ENCODE measurements around the gene PLCG1.

Gene PLCG1

GRCh38 chr20:41204304-41205265, 67.2 kb downstream of the PLCG1 start:
- Histone ChIP-seq H3K9ac (ENCODE audit: low read length) (no peak overlapping the region), H3K79me1 (ENCODE audit: low read length) (no peaks in the 10 kb centered on the region), H2BK120ac (ENCODE audit: low read depth, low read length) (no peak overlapping the region), H3K23ac (ENCODE audit: low read length) (no peak overlapping the region), H3K4me3 (ENCODE audit: low read length) (no peak overlapping the region), H4K8ac (ENCODE audit: low read depth, low read length) (no peak overlapping the region), H3K18ac (ENCODE audit: low read length) (no peak overlapping the region), H3K27me3 (ENCODE audit: insufficient read depth, low read length, poor library complexity) (no peaks in the 10 kb centered on the region), H3K4me1 (ENCODE audit: control insufficient read depth, low read depth, low read length) (no peaks in the 10 kb centered on the region), H2BK15ac (replicated peaks; ENCODE audit: low read depth) (no peak overlapping the region), H3K79me2 (ENCODE audit: control insufficient read depth, insufficient read depth, low read length) (no peaks in the 10 kb centered on the region), H3K56ac (ENCODE audit: low read length) (no peak overlapping the region), H4K5ac (ENCODE audit: low read length) (no peak overlapping the region), H2AK5ac (ENCODE audit: low read length) (no peak overlapping the region), H3K4me2 (ENCODE audit: low read length) (no peak overlapping the region), H3K36me3 (ENCODE audit: control insufficient read depth, insufficient read depth, low read length) (no peaks in the 10 kb centered on the region), H2BK5ac (ENCODE audit: low read length) (no peak overlapping the region), H3K4ac (ENCODE audit: low read depth, low read length) (no peak overlapping the region), H3K27ac (ENCODE audit: low read depth, low read length) (no peak overlapping the region)
- no peak for DNase-seq
- no CpG with 5 or more reads among the region's 8 CpGs for WGBS (ENCODE audit: extremely low coverage, insufficient coverage, low lambda C conversion rate)

- no peak overlapping the region for H3K56ac ChIP-seq (ENCODE audit: low read length)
- no peak overlapping the region for H3K27ac ChIP-seq (ENCODE audit: low read depth, low read length)
- H3K4me3 ChIP-seq (ENCODE audit: low read length), result no peak overlapping the region
- H4K8ac ChIP-seq (ENCODE audit: low read depth, low read length), result no peak overlapping the region
- no peak overlapping the region for H3K4me2 ChIP-seq (ENCODE audit: low read length)
- H2BK120ac ChIP-seq (ENCODE audit: low read depth, low read length), result no peak overlapping the region
- DNase-seq, result no peak
- H3K18ac ChIP-seq (ENCODE audit: low read length), result no peak overlapping the region
- no peaks in the 10 kb centered on the region for H3K79me2 ChIP-seq (ENCODE audit: control insufficient read depth, insufficient read depth, low read length)
- no peak overlapping the region for H4K5ac ChIP-seq (ENCODE audit: low read length)
- H2BK15ac ChIP-seq (replicated peaks; ENCODE audit: low read depth), result no peak overlapping the region
- no peaks in the 10 kb centered on the region for H3K4me1 ChIP-seq (ENCODE audit: control insufficient read depth, low read depth, low read length)
- no peaks in the 10 kb centered on the region for H3K79me1 ChIP-seq (ENCODE audit: low read length)
- H3K4ac ChIP-seq (ENCODE audit: low read depth, low read length), result no peak overlapping the region
- H3K23ac ChIP-seq (ENCODE audit: low read length), result no peak overlapping the region
- no peak overlapping the region for H2BK5ac ChIP-seq (ENCODE audit: low read length)
- H3K36me3 ChIP-seq (ENCODE audit: control insufficient read depth, insufficient read depth, low read length), result no peaks in the 10 kb centered on the region
- no peak overlapping the region for H3K9ac ChIP-seq (ENCODE audit: low read length)
- H3K27me3 ChIP-seq (ENCODE audit: insufficient read depth, low read length, poor library complexity), result no peaks in the 10 kb centered on the region
- no peak overlapping the region for H2AK5ac ChIP-seq (ENCODE audit: low read length)
- WGBS (ENCODE audit: extremely low coverage, insufficient coverage, low lambda C conversion rate), result no CpG with 5 or more reads among the region's 11 CpGs
Observed at GRCh38 chr20:41205313-41205712, 68.0 kb downstream of the PLCG1 start.

- no CpG with 5 or more reads among the region's 1 CpG for WGBS (ENCODE audit: extremely low coverage, insufficient coverage, low lambda C conversion rate)
Observed at GRCh38 chr20:41213150-41213820, 75.9 kb downstream of the PLCG1 start.

GRCh38 chr20:41214202-41214601, 76.9 kb downstream of the PLCG1 start:
- Histone ChIP-seq H3K36me3 (ENCODE audit: control insufficient read depth, insufficient read depth, low read length) (no peaks in the 10 kb centered on the region), H4K8ac (ENCODE audit: low read depth, low read length) (no peak overlapping the region), H4K5ac (ENCODE audit: low read length) (no peak overlapping the region), H3K9ac (ENCODE audit: low read length) (no peak overlapping the region), H3K79me2 (ENCODE audit: control insufficient read depth, insufficient read depth, low read length) (no peaks in the 10 kb centered on the region), H3K4me1 (ENCODE audit: control insufficient read depth, low read depth, low read length) (no peaks in the 10 kb centered on the region), H3K4me2 (ENCODE audit: low read length) (no peak overlapping the region), H3K79me1 (ENCODE audit: low read length) (no peaks in the 10 kb centered on the region), H3K56ac (ENCODE audit: low read length) (no peak overlapping the region), H3K27me3 (ENCODE audit: insufficient read depth, low read length, poor library complexity) (no peaks in the 10 kb centered on the region), H3K27ac (ENCODE audit: low read depth, low read length) (no peak overlapping the region), H2AK5ac (ENCODE audit: low read length) (no peak overlapping the region), H3K18ac (ENCODE audit: low read length) (no peak overlapping the region), H2BK15ac (replicated peaks; ENCODE audit: low read depth) (no peak overlapping the region), H3K23ac (ENCODE audit: low read length) (no peak overlapping the region), H3K4ac (ENCODE audit: low read depth, low read length) (no peak overlapping the region), H3K4me3 (ENCODE audit: low read length) (no peak overlapping the region), H2BK120ac (ENCODE audit: low read depth, low read length) (no peak overlapping the region), H2BK5ac (ENCODE audit: low read length) (no peak overlapping the region)
- no peak for DNase-seq
- no CpG with 5 or more reads among the region's 3 CpGs for WGBS (ENCODE audit: extremely low coverage, insufficient coverage, low lambda C conversion rate)

More at GRCh38 chr20:41213150-41213820, 75.9 kb downstream of the PLCG1 start:
- Histone ChIP-seq H4K5ac (ENCODE audit: low read length) (no peak overlapping the region), H2BK5ac (ENCODE audit: low read length) (no peak overlapping the region), H3K4me2 (ENCODE audit: low read length) (no peak overlapping the region), H3K79me2 (ENCODE audit: control insufficient read depth, insufficient read depth, low read length) (no peaks in the 10 kb centered on the region), H4K8ac (ENCODE audit: low read depth, low read length) (no peak overlapping the region), H3K36me3 (ENCODE audit: control insufficient read depth, insufficient read depth, low read length) (no peaks in the 10 kb centered on the region), H3K9ac (ENCODE audit: low read length) (no peak overlapping the region), H3K4me3 (ENCODE audit: low read length) (no peak overlapping the region), H3K79me1 (ENCODE audit: low read length) (no peaks in the 10 kb centered on the region), H3K18ac (ENCODE audit: low read length) (no peak overlapping the region), H2BK15ac (replicated peaks; ENCODE audit: low read depth) (no peak overlapping the region), H3K27me3 (ENCODE audit: insufficient read depth, low read length, poor library complexity) (no peaks in the 10 kb centered on the region), H2AK5ac (ENCODE audit: low read length) (no peak overlapping the region), H3K27ac (ENCODE audit: low read depth, low read length) (no peak overlapping the region), H3K4ac (ENCODE audit: low read depth, low read length) (no peak overlapping the region), H3K4me1 (ENCODE audit: control insufficient read depth, low read depth, low read length) (no peaks in the 10 kb centered on the region), H2BK120ac (ENCODE audit: low read depth, low read length) (no peak overlapping the region), H3K56ac (ENCODE audit: low read length) (no peak overlapping the region), H3K23ac (ENCODE audit: low read length) (no peak overlapping the region)
- no peak for DNase-seq

GRCh38 chr20:41214666-41215065, 77.3 kb downstream of the PLCG1 start:
- Histone ChIP-seq H4K5ac (ENCODE audit: low read length) (no peak overlapping the region), H3K27me3 (ENCODE audit: insufficient read depth, low read length, poor library complexity) (no peaks in the 10 kb centered on the region), H2AK5ac (ENCODE audit: low read length) (no peak overlapping the region), H2BK120ac (ENCODE audit: low read depth, low read length) (no peak overlapping the region), H3K9ac (ENCODE audit: low read length) (no peak overlapping the region), H3K18ac (ENCODE audit: low read length) (no peak overlapping the region), H3K4me3 (ENCODE audit: low read length) (no peak overlapping the region), H3K79me1 (ENCODE audit: low read length) (no peaks in the 10 kb centered on the region), H4K8ac (ENCODE audit: low read depth, low read length) (no peak overlapping the region), H3K79me2 (ENCODE audit: control insufficient read depth, insufficient read depth, low read length) (no peaks in the 10 kb centered on the region), H3K4me2 (ENCODE audit: low read length) (no peak overlapping the region), H3K36me3 (ENCODE audit: control insufficient read depth, insufficient read depth, low read length) (no peaks in the 10 kb centered on the region), H3K4me1 (ENCODE audit: control insufficient read depth, low read depth, low read length) (no peaks in the 10 kb centered on the region), H3K4ac (ENCODE audit: low read depth, low read length) (no peak overlapping the region), H2BK5ac (ENCODE audit: low read length) (no peak overlapping the region), H3K23ac (ENCODE audit: low read length) (no peak overlapping the region), H2BK15ac (replicated peaks; ENCODE audit: low read depth) (no peak overlapping the region), H3K56ac (ENCODE audit: low read length) (no peak overlapping the region), H3K27ac (ENCODE audit: low read depth, low read length) (no peak overlapping the region)
- no CpG with 5 or more reads among the region's 3 CpGs for WGBS (ENCODE audit: extremely low coverage, insufficient coverage, low lambda C conversion rate)
- no peak for DNase-seq
